Smooth muscle cell (in vitro differentiated cells): ENCODE data around the gene POU2AF1. TPM values are rescaled to one million over a fixed set of nuclear protein-coding genes. Genes with fewer than 3 reads are reported as not detected.

ENCODE experiments used
- DNase-seq: peaks from one replicate; lab custom pipeline; 2025; ENCODE audit not compliant: unreplicated experiment; lab: John Stamatoyannopoulos, UW
- H2AFZ ChIP-seq: fragments of 200-600 bp; sonication (generic); 2 replicates; pipeline ENCODE4 v1.6.0; 2016; ENCODE audit warnings: antibody characterized with exemption, low read depth, mild to moderate bottlenecking
- H3F3A ChIP-seq: fragments of 200-600 bp; sonication (generic); 2 replicates; pipeline ENCODE4 v1.6.0; 2017; ENCODE audit warnings: antibody characterized with exemption, low read depth
- H3K27ac ChIP-seq: fragments of 200-600 bp; sonication (generic); 2 replicates; pipeline ENCODE4 v1.5.1; 2016; ENCODE audit warnings: low read depth, mild to moderate bottlenecking
- H3K27me3 ChIP-seq: fragments of 200-600 bp; sonication (generic); 2 replicates; pipeline ENCODE4 v1.6.1; 2016; ENCODE audit warnings: low read depth, mild to moderate bottlenecking
- H3K36me3 ChIP-seq: fragments of 200-600 bp; sonication (generic); 2 replicates; pipeline ENCODE4 v1.5.1; 2016; ENCODE audit warnings: low read depth
- H3K4me1 ChIP-seq: fragments of 200-600 bp; sonication (generic); 2 replicates; pipeline ENCODE4 v1.5.1; 2016; ENCODE audit warnings: low read depth
- H3K4me2 ChIP-seq: fragments of 200-600 bp; sonication (generic); 2 replicates; pipeline ENCODE4 v1.6.0; 2016; ENCODE audit warnings: mild to moderate bottlenecking
- H3K4me3 ChIP-seq: fragments of 200-600 bp; sonication (generic); 2 replicates; pipeline ENCODE4 v1.5.1; 2016; ENCODE audit warnings: mild to moderate bottlenecking
- H3K79me2 ChIP-seq: fragments of 200-600 bp; sonication (generic); 2 replicates; pipeline ENCODE4 v1.6.0; 2016; ENCODE audit warnings: low read depth, mild to moderate bottlenecking
- H3K9ac ChIP-seq: fragments of 200-600 bp; sonication (generic); 2 replicates; pipeline ENCODE4 v1.6.0; 2016; ENCODE audit warnings: low read depth
- H3K9me3 ChIP-seq: fragments of 200-600 bp; sonication (generic); replicated peaks from 2 replicates; pipeline ENCODE4 v1.5.1; 2016; ENCODE audit warnings: low read depth
- H4K20me1 ChIP-seq: fragments of 200-600 bp; sonication (generic); 2 replicates; pipeline ENCODE4 v1.6.0; 2016; ENCODE audit warnings: low read depth
- CTCF ChIP-seq: fragments of 200-600 bp; sonication (generic); IDR thresholded peaks from 2 replicates; pipeline ENCODE4 v1.5.1; 2017; ENCODE audit warnings: borderline replicate concordance, mild to moderate bottlenecking, antibody characterized with exemption; ENCODE audit not compliant: insufficient read depth, poor library complexity, severe bottlenecking
- WGBS: methylation state at CpG from one replicate; pipeline ENCODE4 v1.1.7; 2016; ENCODE audit warnings: low lambda C conversion rate; 5-methylcytosine and 5-hydroxymethylcytosine counted together
- polyA plus RNA-seq: library from polyadenylated mRNA; unstranded; fragments of >200 nt; fragmentation: Nextera tagmentation; extraction: Ambion mirVana; gene quantifications from 2 replicates; pipeline ENCODE4 v1.2.1, GENCODE V29; 2016
- total RNA-seq: library from RNA; depleted of rRNA; stranded (reverse); fragments of >200 nt; gene quantifications from 2 replicates; pipeline ENCODE4 v1.2.3, GENCODE V29; 2014

The POU2AF1 gene
- total and polyA plus RNA-seq, 2 experiments from 2014 or later, result not detected

GRCh38 chr11:111400595-111400994, 21.5 kb upstream of the POU2AF1 start:
- Histone ChIP-seq H3F3A (no peaks in the 10 kb centered on the region), H3K27ac (no peak overlapping the region), H2AFZ (no peak overlapping the region), H3K36me3 (no peaks in the 10 kb centered on the region), H3K9me3 (no peaks in the 10 kb centered on the region), H3K27me3 (no peaks in the 10 kb centered on the region), H3K9ac (no peak overlapping the region), H3K79me2 (no peaks in the 10 kb centered on the region), H3K4me1 (no peaks in the 10 kb centered on the region), H3K4me3 (no peak overlapping the region), H3K4me2 (no peak overlapping the region), H4K20me1 (no peaks in the 10 kb centered on the region)
- no peak for DNase-seq
- TF ChIP-seq CTCF, result no peak

GRCh38 chr11:111399187-111400031, 20.3 kb upstream of the POU2AF1 start:
- H3K4me3 ChIP-seq, result no peak overlapping the region
- DNase-seq, result no peak
- 93% methylated on average over 7 of the region's 7 CpGs for WGBS
- no peaks in the 10 kb centered on the region for H4K20me1 ChIP-seq
- no peaks in the 10 kb centered on the region for H3F3A ChIP-seq
- no peaks in the 10 kb centered on the region for H3K79me2 ChIP-seq
- no peak overlapping the region for H2AFZ ChIP-seq
- no peaks in the 10 kb centered on the region for H3K9me3 ChIP-seq
- H3K9ac ChIP-seq, result no peak overlapping the region
- no peak overlapping the region for H3K27ac ChIP-seq
- no peaks in the 10 kb centered on the region for H3K36me3 ChIP-seq
- H3K4me1 ChIP-seq, result no peaks in the 10 kb centered on the region
- no peak for TF ChIP-seq CTCF
- H3K27me3 ChIP-seq, result no peaks in the 10 kb centered on the region
- H3K4me2 ChIP-seq, result no peak overlapping the region

GRCh38 chr11:111397034-111397433, 18.0 kb upstream of the POU2AF1 start:
- Histone ChIP-seq H3K36me3 (no peaks in the 10 kb centered on the region), H3F3A (no peaks in the 10 kb centered on the region), H3K27me3 (no peaks in the 10 kb centered on the region), H3K9ac (no peak overlapping the region), H3K4me2 (no peak overlapping the region), H3K4me1 (no peaks in the 10 kb centered on the region), H3K79me2 (no peaks in the 10 kb centered on the region), H4K20me1 (no peaks in the 10 kb centered on the region), H3K4me3 (no peak overlapping the region), H3K9me3 (no peaks in the 10 kb centered on the region), H2AFZ (no peak overlapping the region), H3K27ac (no peak overlapping the region)
- 85% methylated on average over 2 of the region's 2 CpGs for WGBS
- DNase-seq, result no peak
- TF ChIP-seq CTCF, result no peak

- Histone ChIP-seq H3K79me2 (no peaks in the 10 kb centered on the region), H2AFZ (no peak overlapping the region), H3F3A (no peaks in the 10 kb centered on the region), H3K9ac (no peak overlapping the region), H3K27ac (no peak overlapping the region), H3K4me3 (no peak overlapping the region), H3K36me3 (no peaks in the 10 kb centered on the region), H4K20me1 (no peaks in the 10 kb centered on the region), H3K4me1 (no peaks in the 10 kb centered on the region), H3K9me3 (no peaks in the 10 kb centered on the region), H3K4me2 (no peak overlapping the region), H3K27me3 (no peaks in the 10 kb centered on the region)
- 84% methylated on average over 7 of the region's 7 CpGs for WGBS
- TF ChIP-seq CTCF, result no peak
- DNase-seq, result no peak
Observed at GRCh38 chr11:111395749-111396148, 16.7 kb upstream of the POU2AF1 start.
